ENCODE data around the gene NPR3. TPM values are rescaled to one million over a fixed set of nuclear protein-coding genes. Genes with fewer than 3 reads are reported as not detected.

Gene NPR3
- total and polyA plus RNA-seq, 2 of the 8 experiments (the other 6 are each of a cell fraction or from before 2014, with no cell fraction given), result not detected

- TF ChIP-seq PHF8 (conservative IDR thresholded peaks at IDR 0.05; ENCODE audit: low read depth, low read length), result no peak
- no peak for TF ChIP-seq SP1 (IDR thresholded peaks at IDR 0.05; ENCODE audit: low read depth, low read length)
- TF ChIP-seq ASH2L (IDR thresholded peaks at IDR 0.05; ENCODE audit: low read length), result no peak
These were observed 74.6 kb downstream of the NPR3 start (continued) for GRCh38 chr5:32785611-32786254.

Measured in H1 (cell line).